GM19468 (cell line): ENCODE results near the gene SESN1.

Experiments used
- ATAC-seq: cut with Tn5 transposase; IDR thresholded peaks from one replicate; pipeline ENCODE4 v1.9.1; 2021; ENCODE audit warnings: mild to moderate bottlenecking, moderate library complexity, moderate number of reproducible peaks; ENCODE audit not compliant: unreplicated experiment; ENCODE audit errors: extremely low read depth

Gene SESN1

DNA sequence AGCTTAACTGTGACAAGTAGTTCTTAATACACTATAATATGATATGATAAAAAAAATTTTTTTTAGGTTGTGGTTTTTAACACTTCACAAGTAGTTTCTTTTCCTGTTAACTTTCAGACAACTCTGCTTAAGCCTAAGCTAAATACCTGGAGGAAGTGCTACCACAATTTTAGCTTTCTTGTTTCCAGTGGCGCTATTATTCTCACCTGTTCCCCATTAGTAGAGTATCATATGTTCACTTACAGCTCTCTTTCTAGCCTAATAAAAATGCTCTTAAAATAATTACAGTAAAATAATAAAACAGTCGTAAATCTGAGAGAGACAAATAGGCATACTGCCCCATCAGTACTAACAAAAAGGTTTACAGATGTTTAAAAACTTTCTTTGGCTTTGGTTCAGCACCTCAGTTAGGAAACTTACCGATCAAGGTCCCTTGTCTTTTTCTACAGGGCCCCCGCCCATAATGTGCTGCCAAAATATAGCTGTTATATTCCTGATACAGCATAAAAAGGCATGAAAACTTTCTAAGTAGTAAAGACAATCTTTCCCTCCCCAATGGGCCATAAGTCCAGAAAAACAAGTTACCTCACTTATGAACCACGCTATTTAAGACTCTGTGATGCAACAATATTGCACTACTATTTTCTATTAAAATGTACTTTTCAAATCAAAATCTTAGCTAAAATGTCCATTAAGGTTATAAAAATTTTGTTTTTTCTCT is 57.9 kb downstream of the SESN1 start:
- no peak for ATAC-seq

DNA sequence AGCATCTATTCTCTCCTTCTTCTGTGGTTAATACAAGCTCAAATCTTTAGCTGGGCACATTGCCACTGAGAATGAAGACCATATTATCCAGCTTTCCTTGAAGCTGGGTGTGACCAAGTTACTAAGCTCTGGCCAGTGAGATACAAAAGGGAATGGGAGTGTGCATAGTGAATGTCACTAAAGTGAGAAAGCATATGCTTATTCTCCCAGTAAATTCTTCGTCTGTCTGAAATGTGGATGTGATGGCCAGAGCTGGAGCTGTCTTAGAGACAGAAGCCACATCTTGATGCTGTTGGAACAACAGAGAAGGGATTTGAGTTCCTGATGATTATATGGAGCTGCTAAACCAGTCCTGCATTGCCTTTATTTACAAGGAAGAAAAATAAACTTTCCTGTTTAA is 60.1 kb downstream of the SESN1 start:
- no peak for ATAC-seq

DNA sequence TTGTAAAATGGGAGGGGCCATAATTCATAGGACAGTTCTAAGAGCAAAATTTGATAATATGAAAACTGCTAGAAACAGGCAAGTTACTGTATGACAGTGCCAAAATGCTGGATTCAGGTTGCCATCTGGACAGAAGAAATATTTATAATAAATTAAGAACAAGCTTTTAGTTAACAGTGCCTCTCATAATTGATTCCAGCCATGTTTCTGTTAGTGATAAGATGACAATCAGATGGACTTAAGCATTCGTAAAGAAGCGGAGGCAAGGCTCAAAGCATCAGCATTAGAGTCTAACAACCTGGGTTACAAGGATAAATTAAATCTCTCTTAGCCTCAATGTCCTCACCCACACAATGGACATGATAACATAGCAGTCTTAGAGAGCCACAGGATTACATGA is 61.0 kb downstream of the SESN1 start:
- no peak for ATAC-seq

DNA sequence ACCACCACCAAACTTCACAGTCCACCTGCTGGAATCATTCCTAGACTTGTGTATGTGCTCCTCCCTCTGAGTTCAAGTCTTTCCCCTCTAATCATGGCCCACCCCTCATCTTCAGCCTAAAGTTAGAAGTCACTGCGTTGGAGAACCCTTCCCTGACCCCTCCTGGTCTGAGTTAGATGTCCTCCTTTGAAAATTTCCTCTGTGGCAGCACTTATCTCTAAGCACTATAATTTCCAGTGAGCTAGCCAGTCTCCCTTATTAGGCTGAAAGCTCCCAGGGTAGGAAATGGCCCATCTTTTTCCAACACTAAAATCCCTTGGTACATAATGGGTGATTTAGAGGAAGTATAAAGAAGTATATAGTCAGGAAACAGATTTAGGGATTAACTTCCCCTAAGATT is 63.2 kb downstream of the SESN1 start:
- no peak for ATAC-seq

DNA sequence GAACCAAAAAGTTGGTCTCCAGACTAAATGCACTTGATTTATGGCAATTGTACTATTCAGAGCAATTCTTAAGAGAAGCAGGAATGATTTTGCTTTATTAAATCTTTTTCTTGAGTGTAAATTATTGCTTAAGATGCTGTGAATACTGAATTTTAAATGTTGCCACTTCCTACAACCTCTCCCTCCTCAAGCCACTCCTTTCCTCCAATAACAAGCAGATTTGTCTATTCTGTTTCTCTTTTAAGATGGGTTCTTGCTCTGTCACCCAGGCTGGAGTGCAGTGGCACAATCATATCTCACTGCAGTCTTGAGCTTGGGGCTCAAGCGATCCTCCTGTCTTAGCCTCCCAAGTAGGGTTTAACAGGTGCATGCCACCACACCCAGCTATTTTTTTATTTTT is 65.3 kb downstream of the SESN1 start:
- ATAC-seq, result no peak

DNA sequence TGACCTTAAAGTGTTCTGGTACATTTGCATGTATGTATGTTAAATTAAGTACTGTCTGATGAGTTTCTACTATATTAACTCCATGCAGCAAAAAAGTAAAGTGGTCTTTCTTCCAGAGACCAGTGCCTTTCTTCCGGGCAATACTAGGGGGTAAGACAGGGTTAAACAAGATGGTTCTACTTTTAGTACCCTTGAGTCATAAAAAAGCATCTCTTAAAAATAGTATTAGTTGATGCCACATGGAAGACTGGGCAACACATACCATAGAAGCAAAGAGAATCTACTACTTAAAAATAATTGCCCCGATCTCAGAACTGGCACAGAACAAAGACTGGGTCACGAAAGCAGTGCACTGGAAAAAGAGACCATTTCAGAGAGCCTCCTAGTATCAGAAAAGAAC is 66.2 kb downstream of the SESN1 start:
- no peak for ATAC-seq

DNA sequence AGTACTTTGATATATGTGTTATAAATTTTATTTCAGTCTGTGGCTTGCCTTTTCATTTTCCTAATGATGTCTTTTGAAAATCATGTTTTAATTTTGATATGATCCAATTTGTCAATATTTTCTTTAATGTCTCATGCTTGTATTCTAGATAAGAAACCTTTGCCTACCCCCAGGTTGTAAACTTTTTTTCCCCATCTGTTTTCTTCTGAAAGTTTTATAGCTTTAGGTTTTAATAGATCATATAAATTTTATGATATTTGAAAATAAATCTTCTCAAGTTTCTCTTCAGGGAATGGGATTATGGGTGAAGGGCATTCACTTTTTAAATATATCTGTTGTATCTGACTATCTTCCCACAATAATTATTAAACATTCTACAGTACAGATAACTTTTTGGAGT is 66.7 kb downstream of the SESN1 start:
- no peak for ATAC-seq

DNA sequence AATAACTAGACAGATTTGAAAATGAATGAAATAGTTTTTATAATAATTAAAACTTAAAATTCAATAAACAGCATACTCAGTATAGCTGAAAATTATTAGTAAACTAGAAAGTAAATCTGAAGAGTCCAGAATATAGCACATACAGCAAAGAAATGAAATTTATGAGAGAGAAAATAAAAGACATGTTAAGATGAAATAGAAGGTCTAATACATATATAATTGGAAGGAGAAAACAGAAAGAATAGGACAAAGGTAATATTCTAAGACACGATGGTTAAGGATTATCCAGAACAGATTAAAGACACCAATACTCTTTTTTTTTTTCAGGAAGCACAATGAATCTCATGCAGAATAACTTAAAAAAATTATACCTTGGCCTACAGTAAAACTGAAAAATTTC is 69.0 kb downstream of the SESN1 start:
- no peak for ATAC-seq

DNA sequence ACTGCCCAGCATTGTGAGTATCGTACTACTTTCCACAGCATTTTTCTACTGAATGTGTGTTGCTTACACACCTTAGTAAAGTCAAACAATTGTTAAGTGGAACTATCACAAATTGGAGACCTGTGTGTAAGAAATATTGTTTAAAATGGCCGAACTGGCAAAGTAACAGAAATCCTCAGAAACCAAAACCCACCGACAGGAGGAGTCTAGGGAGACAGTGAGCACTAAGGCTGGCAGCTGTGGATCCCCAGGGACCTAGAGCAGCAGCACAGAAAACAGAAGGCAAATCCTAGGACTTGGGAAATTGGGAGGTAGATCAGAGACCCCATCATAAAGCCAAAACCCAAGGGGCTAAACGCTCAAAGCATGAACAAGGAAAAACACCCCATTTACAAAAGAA is 69.9 kb downstream of the SESN1 start:
- no peak for ATAC-seq

DNA sequence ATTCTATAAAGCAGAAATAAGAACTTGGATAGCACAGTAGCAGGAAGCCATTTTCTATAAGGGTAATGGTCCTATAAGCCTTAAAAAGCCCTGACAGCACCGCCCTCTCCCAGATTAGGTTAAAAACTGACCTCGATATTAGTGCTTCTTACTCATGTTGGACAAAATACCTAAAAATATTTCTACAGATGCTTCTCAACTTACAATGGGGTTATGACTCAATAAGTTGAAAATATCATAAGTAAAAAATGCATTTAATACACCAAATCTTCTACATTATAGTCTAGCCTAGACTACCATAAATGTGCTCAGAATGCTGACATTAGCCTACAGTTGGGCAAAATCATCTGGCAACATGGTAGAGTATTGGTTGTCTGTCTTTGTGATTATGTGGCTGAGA is 70.3 kb downstream of the SESN1 start:
- ATAC-seq, result no peak

DNA sequence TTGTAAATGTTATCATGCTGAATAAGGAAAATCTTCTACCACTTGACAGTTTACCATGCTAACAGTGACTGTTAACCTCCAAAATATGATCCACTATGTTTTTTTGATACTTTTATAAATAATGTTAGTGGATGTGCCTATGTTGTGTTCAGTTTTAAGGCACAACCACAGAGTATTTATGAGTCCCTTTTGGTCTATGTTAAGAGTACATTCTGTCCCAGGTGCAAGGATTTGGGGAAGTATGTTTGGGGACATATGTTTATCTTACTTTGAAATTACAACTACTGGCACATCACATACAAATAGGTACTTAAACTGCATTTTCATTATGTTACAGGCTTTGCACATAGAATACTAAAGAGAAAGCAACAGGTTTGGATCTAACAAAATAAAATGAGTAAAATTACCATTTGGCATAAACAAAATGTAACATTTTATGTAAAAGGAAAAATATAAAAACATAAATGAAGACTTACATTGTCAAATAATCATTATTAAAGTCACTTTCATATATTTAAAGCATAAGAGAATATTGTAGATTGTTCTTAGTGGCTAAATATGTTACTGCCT is 71.2 kb downstream of the SESN1 start:
- ATAC-seq, result no peak

DNA sequence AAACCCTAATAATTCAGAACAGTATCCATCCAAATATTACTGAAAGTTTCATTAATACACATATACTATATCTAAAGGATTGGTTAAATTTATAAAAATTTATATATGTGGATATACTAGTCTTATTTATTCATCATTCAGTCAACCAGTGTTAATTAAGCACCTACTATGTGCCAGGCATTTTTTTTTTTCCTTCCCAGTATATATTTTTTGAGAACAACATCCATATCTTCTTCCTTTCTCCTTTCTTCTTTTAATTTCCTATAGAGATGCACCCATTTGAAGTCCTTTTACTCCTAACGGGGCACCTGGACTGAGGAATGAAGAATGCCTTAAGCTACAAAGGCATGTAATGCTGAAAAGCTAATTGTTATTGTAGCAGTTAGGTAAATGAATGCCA is 72.8 kb downstream of the SESN1 start:
- ATAC-seq, result no peak

DNA sequence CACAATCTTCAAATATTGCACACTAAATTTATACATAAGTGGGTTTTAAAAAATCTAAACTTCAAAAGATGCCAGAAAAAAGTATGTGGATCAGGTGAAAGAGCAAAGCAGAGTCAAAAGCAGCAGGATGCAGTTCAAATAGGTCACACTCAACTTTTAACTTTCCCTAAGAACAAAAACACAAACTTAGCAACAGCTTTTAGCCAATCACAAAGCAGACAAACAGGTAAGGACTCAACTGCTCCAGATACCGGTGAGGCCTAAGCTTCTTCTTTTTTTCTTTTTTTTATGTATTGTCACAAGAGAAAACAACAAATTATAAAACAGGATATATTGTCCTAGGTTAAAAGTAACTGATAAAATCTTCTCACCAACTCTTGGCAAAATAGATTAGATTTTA is 74.7 kb downstream of the SESN1 start:
- ATAC-seq, result no peak

DNA sequence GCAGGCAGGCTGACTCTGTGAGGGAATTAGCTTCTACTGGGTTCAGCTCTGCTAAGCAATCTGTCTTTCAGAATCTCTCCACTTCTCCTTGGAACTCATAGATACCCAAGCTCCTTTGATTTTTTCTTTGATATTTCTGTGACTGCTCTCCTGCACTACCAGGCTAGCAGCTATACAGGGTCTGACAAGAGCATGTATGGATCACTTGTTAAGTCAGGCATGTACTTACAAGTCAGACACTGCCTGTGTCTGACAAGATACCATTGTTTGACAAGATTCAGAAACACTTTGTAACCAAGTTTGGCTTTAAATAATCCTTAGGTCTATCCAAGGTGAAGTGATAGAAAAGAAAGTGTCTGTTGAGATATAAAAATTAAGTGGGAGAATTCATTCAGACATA is 79.5 kb downstream of the SESN1 start:
- ATAC-seq, result no peak

DNA sequence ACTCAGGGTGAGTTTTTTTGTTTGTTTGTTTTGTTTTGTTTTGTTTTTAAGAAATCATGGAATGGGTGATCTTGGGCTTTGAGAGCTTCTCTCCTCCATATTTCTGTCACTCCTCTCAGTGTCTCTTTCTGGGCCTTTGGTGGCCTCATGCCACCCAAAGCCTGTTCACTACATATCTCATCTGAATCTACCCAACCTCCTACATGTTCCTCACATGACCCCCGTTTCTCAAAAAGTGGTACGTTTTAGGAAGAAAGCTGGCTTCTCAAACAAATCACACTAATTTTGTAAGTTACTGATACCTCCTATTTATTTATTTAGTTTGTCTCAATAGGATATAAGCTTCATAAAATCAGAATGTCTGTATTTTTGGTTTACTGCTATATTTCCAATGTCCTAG is 80.0 kb downstream of the SESN1 start:
- ATAC-seq, result no peak

DNA sequence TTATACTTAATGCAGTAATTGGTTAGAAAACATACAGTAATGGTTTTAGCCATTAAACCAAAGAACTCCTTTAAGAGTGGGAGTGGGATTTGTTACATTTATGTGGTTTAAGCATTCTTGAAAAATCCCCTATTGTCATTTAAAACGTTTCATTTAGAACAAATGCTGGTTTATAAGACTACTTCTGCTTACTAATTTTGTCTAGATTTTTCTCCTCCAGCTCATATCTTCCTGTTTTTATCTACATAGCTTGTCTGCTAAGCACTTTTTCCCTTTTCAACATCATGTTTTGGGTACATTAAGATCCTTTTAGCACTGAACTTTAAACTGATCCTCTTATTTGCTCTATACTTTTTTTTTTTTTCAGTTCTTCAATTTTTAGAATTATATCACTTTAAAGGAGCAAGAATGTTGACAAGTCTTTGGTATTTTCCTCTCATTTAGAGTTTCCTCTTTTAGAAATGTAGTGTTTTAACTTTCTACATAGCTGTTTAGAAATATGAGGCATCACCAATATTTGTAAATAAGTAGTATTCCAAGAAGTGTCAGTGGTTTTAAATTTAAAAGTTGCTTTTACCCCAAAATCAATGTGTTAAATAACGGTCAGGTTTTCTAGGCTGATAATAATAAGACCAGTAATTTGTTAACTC is 80.9 kb downstream of the SESN1 start:
- ATAC-seq, result no peak

DNA sequence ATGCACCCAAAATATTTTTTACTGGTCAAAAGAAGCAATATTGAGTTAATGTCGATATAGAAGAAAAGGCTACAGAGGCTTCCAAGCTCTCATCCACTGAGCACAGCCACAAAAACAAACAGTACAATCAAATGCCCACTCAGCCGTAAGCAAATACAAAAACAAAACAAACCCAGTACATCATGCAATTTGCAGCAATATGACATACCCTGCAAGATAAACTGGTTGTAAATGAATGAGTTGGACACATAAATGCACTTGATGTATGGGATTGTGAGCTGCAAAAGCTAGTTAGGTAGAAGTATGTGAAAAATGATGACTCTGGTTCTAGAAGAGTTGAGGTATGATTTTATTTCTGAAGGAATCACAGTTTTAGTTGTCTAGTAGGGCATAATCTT is 83.9 kb downstream of the SESN1 start:
- ATAC-seq, result no peak

DNA sequence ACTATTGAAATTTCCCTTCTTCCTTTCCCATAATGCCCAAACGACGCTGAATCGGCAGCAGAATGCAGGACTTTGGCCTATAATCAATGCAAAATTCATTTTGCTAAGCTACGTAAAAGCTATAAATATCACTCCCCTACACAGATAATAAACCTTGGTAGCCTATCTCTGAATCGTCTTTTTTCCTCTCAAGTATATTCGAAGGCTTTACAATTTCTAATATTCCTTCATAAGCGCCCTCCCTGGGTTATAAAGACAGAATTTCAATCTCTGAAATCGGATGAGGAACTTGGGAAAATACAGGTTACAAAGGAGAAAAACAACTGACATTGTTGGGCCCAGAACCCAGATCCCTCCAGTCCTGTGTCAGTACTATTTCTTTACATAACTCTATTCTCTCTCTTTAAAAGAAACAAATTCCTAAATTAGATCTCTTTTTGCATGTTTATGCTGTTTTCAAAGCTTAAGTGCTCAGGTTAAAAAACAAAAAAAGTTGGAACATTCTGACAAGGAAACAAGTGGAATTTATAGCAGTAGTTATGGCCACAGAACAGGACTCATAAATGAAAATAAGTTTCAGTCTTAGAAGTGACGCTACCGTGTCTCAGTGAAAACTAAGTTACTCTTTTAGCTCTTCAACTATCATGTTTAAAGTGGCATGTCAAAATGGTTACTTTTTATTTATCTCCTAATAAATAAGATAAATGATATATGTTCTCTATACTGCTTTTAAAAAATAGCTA is 84.5 kb downstream of the SESN1 start:
- no peak for ATAC-seq

DNA sequence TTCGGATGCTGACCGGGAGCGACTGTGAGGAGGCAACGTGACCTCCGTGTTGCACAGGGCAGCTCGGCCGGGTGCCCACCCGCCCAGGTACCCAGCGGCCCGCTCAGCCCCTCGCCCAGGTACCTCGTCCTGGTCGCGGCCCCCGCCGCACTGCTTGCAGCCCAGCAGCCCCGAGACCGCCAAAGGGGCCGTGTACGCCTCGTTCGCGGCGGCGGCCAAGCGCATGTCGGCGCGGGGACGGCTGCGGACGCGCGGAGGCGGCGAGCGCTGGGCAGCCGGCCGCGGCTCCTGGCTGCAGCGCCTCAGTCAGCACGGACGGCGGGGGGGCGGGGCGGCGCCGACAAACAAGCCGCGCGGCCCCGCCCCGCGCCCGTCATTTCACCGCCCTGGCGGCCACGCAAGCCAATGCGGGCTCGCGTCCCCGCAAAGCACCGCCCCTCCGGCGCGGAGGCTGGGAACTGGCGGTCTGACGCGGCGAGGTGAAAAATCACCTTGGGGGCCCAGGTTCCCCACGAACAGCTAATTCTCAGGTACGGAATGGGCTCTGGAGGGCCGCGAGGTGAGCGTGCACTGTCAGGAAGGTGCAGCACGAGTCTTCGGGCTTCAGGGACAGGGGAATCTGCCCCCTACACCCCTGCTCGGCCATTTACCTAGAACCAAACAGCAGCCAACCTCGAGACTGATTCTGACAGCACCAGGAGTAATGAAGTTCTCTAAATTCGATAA is 85.2 kb downstream of the SESN1 start:
- ATAC-seq, result no peak

DNA sequence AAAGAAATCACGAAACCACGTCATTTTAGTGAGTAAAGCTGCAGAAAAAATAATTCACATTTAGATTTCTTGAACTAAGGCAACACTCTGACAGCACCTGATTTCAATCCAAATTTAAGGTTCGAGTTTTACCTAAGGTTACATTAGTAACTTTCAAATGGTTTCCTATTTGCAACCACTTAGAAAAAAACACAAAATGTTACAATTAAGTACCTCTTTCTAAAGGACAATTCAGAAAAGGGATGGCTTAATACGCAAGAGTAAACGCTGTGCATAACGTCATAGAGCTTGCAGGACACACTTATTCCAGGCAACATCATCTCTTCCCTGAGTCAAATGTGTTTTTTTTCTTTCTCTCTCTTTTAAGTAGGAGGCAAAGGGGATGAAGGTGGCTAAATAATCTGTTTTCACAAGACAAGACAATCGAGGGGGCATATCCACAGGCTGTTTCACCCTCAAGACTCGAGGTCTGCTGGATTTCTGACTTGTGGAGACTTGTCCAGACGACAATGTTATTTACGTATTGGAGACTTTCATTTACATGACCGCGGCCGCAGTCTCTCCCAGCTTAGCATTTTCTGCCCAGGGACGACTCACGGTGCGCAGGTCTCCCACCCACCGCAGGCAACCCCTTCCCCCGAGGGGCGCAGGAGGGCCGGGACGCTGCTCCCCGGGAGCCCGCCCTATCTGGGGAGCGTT is 86.0 kb downstream of the SESN1 start:
- no peak for ATAC-seq
